Naive B cell (primary cell): ENCODE measurements around the gene BRICD5. TPM values are rescaled to one million over a fixed set of nuclear protein-coding genes. Genes with fewer than 3 reads are reported as not detected.

Source experiments
- ATAC-seq, 2 donors: fragments of 150-1000 bp; cut with Tn5 transposase; 2 replicates each; pipeline ENCODE4 v1.10.0; 2021; ENCODE audit warnings: low read depth in 2 of 2, mild to moderate bottlenecking in 2 of 2, moderate library complexity in 2 of 2
- DNase-seq: peaks from one replicate; pipeline ENCODE4 v3.0.0; 2022
- H3K27ac Mint-ChIP-seq, 6 donors: one replicate each; pipeline ENCODE4 v1.8.0; 2020 to 2022; ENCODE audit warnings: mild to moderate bottlenecking in 6 of 6, mixed read lengths in 6 of 6, moderate library complexity in 5 of 6, inconsistent platforms in 2 of 6
- H3K27me3 Mint-ChIP-seq, 3 donors: one replicate each; pipeline ENCODE4 v1.8.0; 2021 to 2022; ENCODE audit warnings: mixed read lengths in 3 of 3, mild to moderate bottlenecking in 1 of 3
- H3K36me3 Mint-ChIP-seq, 2 donors: one replicate each; pipeline ENCODE4 v1.8.0; 2020 to 2022; ENCODE audit warnings: mixed read lengths in 2 of 2, inconsistent platforms in 1 of 2, mild to moderate bottlenecking in 1 of 2
- H3K4me1 Mint-ChIP-seq, 3 donors: one replicate each; pipeline ENCODE4 v1.8.0; 2020 to 2022; ENCODE audit warnings: mixed read lengths in 3 of 3, inconsistent platforms in 1 of 3, mild to moderate bottlenecking in 1 of 3, moderate library complexity in 1 of 3
- H3K4me3 Mint-ChIP-seq, 8 donors: one replicate each; pipeline ENCODE4 v1.8.0; 2020 to 2022; ENCODE audit warnings: mild to moderate bottlenecking in 8 of 8, mixed read lengths in 8 of 8, moderate library complexity in 8 of 8, inconsistent platforms in 2 of 8
- H3K9me3 Mint-ChIP-seq, 7 donors: one replicate each; pipeline ENCODE4 v1.8.0; 2020 to 2022; ENCODE audit warnings: mixed read lengths in 7 of 7, mild to moderate bottlenecking in 5 of 7, inconsistent platforms in 2 of 7, moderate library complexity in 1 of 7
- polyA plus RNA-seq, 6 donors: library from polyadenylated mRNA; unstranded; fragments of 300-500 nt; fragmentation: Illumina TruSeq; gene quantifications; one replicate each; pipeline ENCODE4 v1.2.3, GENCODE V29; 2021; ENCODE audit warnings: low read depth in 6 of 6

The BRICD5 gene
- polyA plus RNA-seq, 6 donors from 2014 or later = 0.48 to 0.49 TPM; not detected in 4

- ATAC-seq = no peak
- Mint-ChIP-seq H3K4me3 (no peak overlapping the region), H3K4me1 (no peaks in the 10 kb centered on the region), H3K27me3 (no peaks in the 10 kb centered on the region), H3K36me3 (peaks cover 0 to 7% of the 10 kb centered on the region in 2 donors), H3K27ac (peak overlapping the region in 1 of 6 donors; percentile 42), H3K9me3 (no peaks in the 10 kb centered on the region)
- DNase-seq = no peak
Measured at GRCh38 chr16:2174396-2175131, 36.1 kb downstream of the BRICD5 start.

GRCh38 chr16:2173916-2174315 lies 36.7 kb downstream of the BRICD5 start:
- Mint-ChIP-seq H3K4me3 (no peak overlapping the region), H3K36me3 (peaks cover 0 to 7% of the 10 kb centered on the region in 2 donors), H3K27me3 (no peaks in the 10 kb centered on the region), H3K9me3 (no peaks in the 10 kb centered on the region), H3K4me1 (no peaks in the 10 kb centered on the region), H3K27ac (peak overlapping the region in 1 of 6 donors; percentile 79)
- no peak for ATAC-seq
- DNase-seq = no peak

GRCh38 chr16:2173366-2173765 lies 37.3 kb downstream of the BRICD5 start:
- no peaks in the 10 kb centered on the region for H3K9me3 Mint-ChIP-seq
- no peaks in the 10 kb centered on the region for H3K27me3 Mint-ChIP-seq
- ATAC-seq (no peak), DNase-seq (no peak)
- no peak overlapping the region for H3K27ac Mint-ChIP-seq
- no peak overlapping the region for H3K4me3 Mint-ChIP-seq
- H3K4me1 Mint-ChIP-seq = no peaks in the 10 kb centered on the region
- peaks cover 0 to 7% of the 10 kb centered on the region in 2 donors for H3K36me3 Mint-ChIP-seq

- peaks cover 0 to 7% of the 10 kb centered on the region in 2 donors for H3K36me3 Mint-ChIP-seq
- no peaks in the 10 kb centered on the region for H3K9me3 Mint-ChIP-seq
- H3K4me3 Mint-ChIP-seq = no peak overlapping the region
- no peaks in the 10 kb centered on the region for H3K27me3 Mint-ChIP-seq
- no peak for ATAC-seq
- DNase-seq = no peak
- no peak overlapping the region for H3K27ac Mint-ChIP-seq
- peaks cover 0 to 3% (median 0%) of the 10 kb centered on the region in 3 donors for H3K4me1 Mint-ChIP-seq
Measured at GRCh38 chr16:2172688-2173335, 37.9 kb downstream of the BRICD5 start.

- Mint-ChIP-seq H3K36me3 (peaks cover 0 to 7% of the 10 kb centered on the region in 2 donors), H3K27me3 (no peaks in the 10 kb centered on the region), H3K27ac (no peak overlapping the region), H3K9me3 (no peaks in the 10 kb centered on the region), H3K4me1 (peaks cover 0 to 3% (median 0%) of the 10 kb centered on the region in 3 donors), H3K4me3 (no peak overlapping the region)
- ATAC-seq (no peak), DNase-seq (no peak)
Measured at GRCh38 chr16:2171601-2172178, 39.0 kb downstream of the BRICD5 start.

- Mint-ChIP-seq H3K4me3 (no peak overlapping the region), H3K36me3 (peaks cover 0 to 7% of the 10 kb centered on the region in 2 donors), H3K9me3 (no peaks in the 10 kb centered on the region), H3K27ac (no peak overlapping the region), H3K27me3 (no peaks in the 10 kb centered on the region), H3K4me1 (peaks cover 0 to 3% (median 0%) of the 10 kb centered on the region in 3 donors)
- ATAC-seq (no peak), DNase-seq (no peak)
Measured at GRCh38 chr16:2170587-2171435, 39.9 kb downstream of the BRICD5 start.

GRCh38 chr16:2170080-2170479 lies 40.6 kb downstream of the BRICD5 start:
- no peak for DNase-seq
- Mint-ChIP-seq H3K27me3 (no peaks in the 10 kb centered on the region), H3K9me3 (no peaks in the 10 kb centered on the region), H3K4me1 (peaks cover 0 to 3% (median 0%) of the 10 kb centered on the region in 3 donors), H3K4me3 (no peak overlapping the region), H3K27ac (no peak overlapping the region), H3K36me3 (peaks cover 0 to 7% of the 10 kb centered on the region in 2 donors)
- ATAC-seq = no peak

GRCh38 chr16:2167068-2167638 lies 43.5 kb downstream of the BRICD5 start:
- Mint-ChIP-seq H3K36me3 (no peaks in the 10 kb centered on the region), H3K4me1 (peaks cover 0 to 3% (median 0%) of the 10 kb centered on the region in 3 donors), H3K27ac (no peak overlapping the region), H3K27me3 (no peaks in the 10 kb centered on the region), H3K9me3 (no peaks in the 10 kb centered on the region), H3K4me3 (no peak overlapping the region)
- DNase-seq = no peak
- ATAC-seq = no peak

- Mint-ChIP-seq H3K9me3 (no peaks in the 10 kb centered on the region), H3K27ac (no peak overlapping the region), H3K4me3 (no peak overlapping the region), H3K4me1 (peaks cover 0 to 3% (median 0%) of the 10 kb centered on the region in 3 donors), H3K27me3 (no peaks in the 10 kb centered on the region), H3K36me3 (no peaks in the 10 kb centered on the region)
- DNase-seq = no peak
- ATAC-seq = no peak
Measured at GRCh38 chr16:2166263-2167067, 44.2 kb downstream of the BRICD5 start.

GRCh38 chr16:2165861-2166260 lies 44.8 kb downstream of the BRICD5 start:
- peaks cover 0 to 3% (median 0%) of the 10 kb centered on the region in 3 donors for H3K4me1 Mint-ChIP-seq
- no peaks in the 10 kb centered on the region for H3K9me3 Mint-ChIP-seq
- H3K4me3 Mint-ChIP-seq = no peak overlapping the region
- H3K36me3 Mint-ChIP-seq = no peaks in the 10 kb centered on the region
- no peak for DNase-seq
- H3K27ac Mint-ChIP-seq = no peak overlapping the region
- no peak for ATAC-seq
- no peaks in the 10 kb centered on the region for H3K27me3 Mint-ChIP-seq

- no peaks in the 10 kb centered on the region for H3K27me3 Mint-ChIP-seq
- H3K9me3 Mint-ChIP-seq = no peaks in the 10 kb centered on the region
- no peak overlapping the region for H3K4me3 Mint-ChIP-seq
- no peaks in the 10 kb centered on the region for H3K36me3 Mint-ChIP-seq
- ATAC-seq (no peak), DNase-seq (no peak)
- peaks cover 3 to 7% (median 6%) of the 10 kb centered on the region in 3 donors for H3K4me1 Mint-ChIP-seq
- no peak overlapping the region for H3K27ac Mint-ChIP-seq
Measured at GRCh38 chr16:2163211-2163881, 47.3 kb downstream of the BRICD5 start.

GRCh38 chr16:2162676-2163118 lies 48.0 kb downstream of the BRICD5 start:
- no peak overlapping the region for H3K4me3 Mint-ChIP-seq
- peaks cover 7 to 12% (median 10%) of the 10 kb centered on the region in 3 donors for H3K4me1 Mint-ChIP-seq
- no peak for DNase-seq
- H3K36me3 Mint-ChIP-seq = no peaks in the 10 kb centered on the region
- no peak overlapping the region for H3K27ac Mint-ChIP-seq
- H3K27me3 Mint-ChIP-seq = no peaks in the 10 kb centered on the region
- ATAC-seq = no peak
- no peaks in the 10 kb centered on the region for H3K9me3 Mint-ChIP-seq
